ENCODE data around the gene SNRNP27.
A peak's percentile ranks its signal among the peaks of the same experiment; 100 is the strongest.

GRCh38 chr2:69893684-69894551 is at the start of gene SNRNP27:
- TF ChIP-seq CTCF (IDR thresholded peaks at IDR 0.05) (no peak), EP300 (IDR thresholded peaks at IDR 0.05) (no peak), POLR2A (IDR thresholded peaks at IDR 0.05) (peak; percentile 48 to 50)

Data from sigmoid colon (tissue), 4 donors.